Activated naive CD8-positive, alpha-beta T cell treated with anti-CD3 and anti-CD28 coated beads for 36 hours (primary cell): ENCODE measurements around the gene RTL9. TPM values are rescaled to one million over a fixed set of nuclear protein-coding genes. Genes with fewer than 3 reads are reported as not detected.

Source experiments
- DNase-seq: peaks from one replicate; pipeline ENCODE4 v3.0.0; 2021
- H3K27ac Mint-ChIP-seq: one replicate; pipeline ENCODE4 v1.8.0; 2022; ENCODE audit warnings: mild to moderate bottlenecking, moderate library complexity, mixed read lengths
- H3K27me3 Mint-ChIP-seq: one replicate; pipeline ENCODE4 v1.8.0; 2022; ENCODE audit warnings: mild to moderate bottlenecking, mixed read lengths
- H3K36me3 Mint-ChIP-seq: one replicate; pipeline ENCODE4 v1.8.0; 2021; ENCODE audit warnings: mild to moderate bottlenecking, mixed read lengths
- H3K4me1 Mint-ChIP-seq: one replicate; pipeline ENCODE4 v1.8.0; 2021; ENCODE audit warnings: mixed read lengths
- H3K4me3 Mint-ChIP-seq: one replicate; pipeline ENCODE4 v1.8.0; 2022; ENCODE audit warnings: mild to moderate bottlenecking, moderate library complexity, mixed read lengths
- H3K9me3 Mint-ChIP-seq: one replicate; pipeline ENCODE4 v1.8.0; 2022; ENCODE audit warnings: mixed read lengths
- total RNA-seq, 2 experiments: library from RNA; stranded (reverse); gene quantifications; one replicate each; pipeline ENCODE4 v1.2.3, GENCODE V29; 2021

RTL9 gene
- not detected for total RNA-seq

DNA sequence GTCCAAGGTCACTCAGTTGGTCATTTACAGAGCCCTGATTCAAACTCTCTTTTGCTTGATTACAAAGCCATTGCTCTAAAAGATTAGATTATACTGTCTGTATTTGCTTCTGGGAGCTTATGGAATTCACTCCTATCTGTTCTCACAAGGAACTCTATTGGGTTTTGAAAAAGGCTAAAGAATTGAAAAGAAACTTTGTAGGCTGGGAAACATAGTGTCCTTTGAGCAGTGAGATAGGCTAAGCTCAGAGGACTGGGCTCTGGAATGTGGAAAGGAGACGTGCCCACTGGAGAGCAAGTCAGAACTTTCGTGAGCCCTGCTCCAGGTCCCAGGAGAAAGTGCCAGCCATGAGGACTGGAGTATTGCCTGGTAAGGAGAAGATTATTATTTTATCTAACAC is at the start of gene RTL9:
Gene RTL9 (plus strand): TSS at position 301 of the 400 bp plus-strand sequence. CDS start 91,770 bp downstream, outside the sequence.
- Mint-ChIP-seq H3K36me3 (no peaks in the 10 kb centered on the region), H3K27me3 (no peaks in the 10 kb centered on the region), H3K27ac (no peak within 1 kb of the TSS), H3K9me3 (no peaks in the 10 kb centered on the region), H3K4me3 (no peak within 1 kb of the TSS), H3K4me1 (no peaks in the 10 kb centered on the region)
- no peak for DNase-seq

DNA sequence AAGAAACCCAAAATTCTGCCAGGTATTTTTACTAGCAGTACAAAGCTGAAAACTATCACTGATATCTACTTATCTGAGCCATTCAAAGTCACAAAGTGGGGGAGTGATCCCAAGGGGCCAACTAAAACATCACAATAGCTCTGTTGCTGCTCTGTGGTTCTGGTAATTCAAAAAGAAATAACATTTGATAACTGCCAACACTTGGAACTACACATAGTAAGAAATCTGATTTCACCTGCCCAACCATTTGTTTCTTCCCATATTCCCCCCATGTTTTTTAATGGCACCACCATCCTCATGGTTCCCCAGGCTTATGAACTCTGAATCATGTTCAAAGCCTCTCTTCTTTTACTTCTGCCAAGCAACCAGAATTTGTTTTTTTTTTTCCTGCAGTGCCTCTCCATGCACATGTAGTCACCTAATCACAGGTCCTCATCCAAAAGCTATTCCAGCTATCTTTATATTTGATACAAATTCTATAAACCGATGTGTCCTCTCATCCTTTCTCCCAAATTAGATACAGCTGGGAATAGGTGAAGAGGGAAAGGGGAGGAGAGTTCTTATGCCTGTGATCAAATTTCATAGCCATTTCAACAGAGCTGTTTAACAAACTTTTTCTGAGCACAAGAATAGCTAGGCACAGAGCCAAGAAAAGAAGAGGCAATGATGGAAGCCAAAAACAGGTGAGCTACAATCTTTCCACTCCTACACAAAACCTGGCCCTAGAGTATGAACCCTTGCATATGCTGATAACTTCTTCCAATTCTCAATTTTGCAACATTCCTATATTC is 48.5 kb upstream of the RTL9 start:
- H3K9me3 Mint-ChIP-seq = no peaks in the 10 kb centered on the region
- peaks cover 42% of the 10 kb centered on the region for H3K4me1 Mint-ChIP-seq
- no peak overlapping the region for H3K4me3 Mint-ChIP-seq
- DNase-seq = no peak
- H3K27me3 Mint-ChIP-seq = no peaks in the 10 kb centered on the region
- H3K27ac Mint-ChIP-seq = no peak overlapping the region
- H3K36me3 Mint-ChIP-seq = peaks cover 10% of the 10 kb centered on the region

DNA sequence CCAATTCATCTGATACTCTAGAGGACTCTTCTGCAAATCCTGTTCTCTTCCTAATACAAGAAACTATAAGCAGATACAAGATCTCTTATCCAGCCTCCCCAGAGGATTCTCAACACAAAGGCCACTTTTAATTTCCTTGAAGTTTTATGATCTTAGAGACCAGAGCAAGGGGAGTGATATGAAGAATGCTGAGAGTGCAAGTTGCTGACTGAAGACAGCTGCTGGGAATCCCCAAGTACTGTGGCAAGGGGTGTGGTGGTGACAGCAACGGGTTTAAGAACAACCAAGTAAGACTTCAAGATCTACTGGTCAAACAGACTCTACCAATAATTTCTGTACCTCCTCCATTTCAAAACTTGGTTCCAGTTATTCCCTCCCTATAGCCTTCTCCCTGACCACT is 47.8 kb upstream of the RTL9 start:
- Mint-ChIP-seq H3K4me3 (peak overlapping the region; percentile 42), H3K36me3 (peaks cover 10% of the 10 kb centered on the region), H3K4me1 (peaks cover 48% of the 10 kb centered on the region), H3K27ac (peak overlapping the region; percentile 74), H3K27me3 (no peaks in the 10 kb centered on the region), H3K9me3 (no peaks in the 10 kb centered on the region)
- peak; percentile 14 for DNase-seq

DNA sequence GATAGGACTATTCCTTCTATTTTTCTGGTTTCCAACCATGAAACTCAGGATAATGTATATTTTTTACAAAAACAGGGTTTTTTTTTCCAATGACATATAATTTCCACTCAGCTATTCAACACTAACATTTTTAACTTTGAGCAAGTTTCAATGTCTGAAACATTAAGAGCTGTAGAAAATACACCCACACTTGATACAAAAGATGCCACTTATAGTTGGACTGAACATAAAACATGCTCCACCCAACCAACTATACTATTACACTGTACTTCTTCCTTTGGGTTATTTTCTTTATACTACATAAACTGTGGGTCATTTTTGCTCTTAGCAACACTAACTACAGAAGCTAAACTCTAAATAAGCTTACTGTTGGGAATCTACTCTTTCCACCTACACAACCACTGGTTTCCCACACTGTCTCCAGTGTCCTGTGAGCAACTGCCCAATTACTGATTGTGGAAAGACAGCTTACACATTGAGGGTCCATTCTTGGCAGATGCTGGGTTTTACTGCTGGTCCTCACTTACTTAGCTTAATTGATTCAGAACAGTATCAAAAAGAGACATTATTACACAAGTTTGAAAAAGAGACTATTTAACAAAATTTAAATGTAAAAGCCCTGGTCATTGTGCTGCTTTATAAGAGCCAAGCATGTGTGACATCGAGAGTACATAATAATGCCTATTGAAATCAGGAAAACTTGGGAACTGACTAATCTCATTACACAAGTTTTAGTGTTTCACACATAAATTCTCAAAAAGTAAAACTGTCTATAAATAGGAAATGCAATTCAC is 47.0 kb upstream of the RTL9 start:
- Mint-ChIP-seq H3K36me3 (peaks cover 10% of the 10 kb centered on the region), H3K27ac (peak overlapping the region; percentile 74), H3K9me3 (no peaks in the 10 kb centered on the region), H3K4me3 (peak overlapping the region; percentile 42), H3K27me3 (no peaks in the 10 kb centered on the region), H3K4me1 (peaks cover 49% of the 10 kb centered on the region)
- no peak for DNase-seq

DNA sequence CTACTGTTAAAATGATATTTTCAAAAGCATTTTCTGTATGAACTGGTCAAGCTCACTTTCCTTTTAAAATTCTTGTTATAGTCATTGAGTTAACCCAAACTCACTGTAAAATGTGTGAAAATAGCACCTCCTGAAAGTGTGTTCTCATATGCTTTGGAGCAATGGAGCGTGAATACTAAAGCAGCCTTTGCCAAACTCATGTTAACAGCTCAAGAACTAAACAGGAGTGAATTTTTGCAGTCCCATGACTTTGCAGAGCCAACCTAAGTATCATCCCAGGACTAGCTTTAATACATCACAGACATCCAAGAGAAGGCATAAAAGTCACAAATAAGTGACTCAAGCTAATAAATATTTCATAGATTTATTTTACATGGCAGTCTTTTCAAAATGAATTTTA is 43.1 kb upstream of the RTL9 start:
- Mint-ChIP-seq H3K9me3 (no peaks in the 10 kb centered on the region), H3K27ac (no peak overlapping the region), H3K36me3 (peaks cover 3% of the 10 kb centered on the region), H3K4me1 (peaks cover 36% of the 10 kb centered on the region), H3K27me3 (no peaks in the 10 kb centered on the region), H3K4me3 (peak overlapping the region; percentile 63)
- DNase-seq = no peak

DNA sequence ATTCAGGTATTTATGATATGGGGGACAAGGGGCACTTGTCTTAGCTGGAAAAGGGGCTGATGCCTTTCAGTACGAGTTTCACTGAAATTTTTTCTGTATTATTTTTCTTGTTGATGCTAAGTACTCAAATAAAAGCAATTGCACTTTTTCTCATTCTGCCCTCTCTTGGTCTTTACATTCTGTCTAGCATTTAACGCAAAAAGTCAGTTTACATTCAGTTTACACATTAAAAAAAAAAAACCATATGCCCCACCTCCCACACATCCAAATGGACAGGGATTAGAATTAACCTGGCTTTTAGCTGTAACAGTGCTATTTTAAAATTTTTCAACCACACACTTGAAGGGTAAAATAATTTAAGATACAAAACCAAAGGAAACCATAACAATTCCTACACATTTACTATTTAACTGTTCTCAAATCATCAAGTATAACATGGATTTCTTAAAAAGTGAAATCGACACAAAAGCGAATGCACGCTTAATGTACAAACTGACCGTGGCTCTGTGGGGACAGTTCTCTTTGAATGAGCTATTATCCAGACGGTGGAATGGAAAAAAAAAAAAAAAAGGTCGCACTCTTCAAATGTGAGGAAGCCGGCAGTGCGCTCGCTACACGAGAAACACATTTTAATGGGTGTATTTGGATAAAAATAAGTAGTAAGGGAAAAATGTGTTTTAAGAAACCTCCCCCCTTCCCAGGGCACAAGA is 42.1 kb upstream of the RTL9 start:
- H3K27me3 Mint-ChIP-seq = no peaks in the 10 kb centered on the region
- no peak for DNase-seq
- H3K36me3 Mint-ChIP-seq = peaks cover 2% of the 10 kb centered on the region
- H3K27ac Mint-ChIP-seq = peak overlapping the region; percentile 83
- no peaks in the 10 kb centered on the region for H3K9me3 Mint-ChIP-seq
- H3K4me3 Mint-ChIP-seq = peak overlapping the region; percentile 91
- peaks cover 26% of the 10 kb centered on the region for H3K4me1 Mint-ChIP-seq

DNA sequence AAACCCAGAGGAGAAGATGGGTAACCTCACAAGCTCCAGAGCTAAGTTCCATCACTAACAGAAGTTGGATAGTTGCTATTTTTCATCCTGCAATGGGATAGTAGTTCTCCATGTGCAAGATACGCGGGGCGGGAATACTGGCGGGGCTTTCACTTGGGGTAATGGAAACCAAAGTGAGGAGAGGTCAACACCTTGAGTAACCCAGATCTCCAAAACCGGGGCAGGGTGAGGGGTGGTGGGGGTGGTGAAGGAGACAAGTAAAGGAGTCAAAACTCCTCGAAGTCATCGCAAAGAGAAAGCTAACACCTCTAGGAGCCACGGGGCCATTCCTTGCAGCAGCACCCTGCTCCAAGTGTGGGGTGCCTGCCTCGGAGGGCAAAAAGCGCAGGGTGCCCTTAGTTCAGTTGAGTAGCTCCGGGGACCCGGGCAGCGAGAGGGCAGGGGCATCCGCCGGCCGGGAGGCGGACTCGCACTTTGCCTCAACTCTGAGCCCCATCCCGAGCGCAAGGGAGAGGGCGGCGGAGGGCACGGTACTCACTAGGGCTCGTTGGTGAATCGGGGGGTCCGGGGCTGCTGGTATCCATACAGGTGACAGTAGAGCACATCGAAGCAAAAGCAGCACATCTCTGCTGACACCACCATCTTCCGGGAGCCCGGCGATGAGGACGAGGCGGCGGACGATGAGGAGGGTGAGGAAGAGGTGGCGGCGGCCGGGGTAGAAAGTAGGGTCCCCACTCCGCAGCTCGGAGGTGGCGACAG is 41.4 kb upstream of the RTL9 start:
- peak; percentile 30 for DNase-seq
- Mint-ChIP-seq H3K27me3 (peaks cover 3% of the 10 kb centered on the region), H3K36me3 (peaks cover 2% of the 10 kb centered on the region), H3K4me1 (peaks cover 19% of the 10 kb centered on the region), H3K4me3 (peak overlapping the region; percentile 91), H3K9me3 (no peaks in the 10 kb centered on the region), H3K27ac (peak overlapping the region; percentile 83)

DNA sequence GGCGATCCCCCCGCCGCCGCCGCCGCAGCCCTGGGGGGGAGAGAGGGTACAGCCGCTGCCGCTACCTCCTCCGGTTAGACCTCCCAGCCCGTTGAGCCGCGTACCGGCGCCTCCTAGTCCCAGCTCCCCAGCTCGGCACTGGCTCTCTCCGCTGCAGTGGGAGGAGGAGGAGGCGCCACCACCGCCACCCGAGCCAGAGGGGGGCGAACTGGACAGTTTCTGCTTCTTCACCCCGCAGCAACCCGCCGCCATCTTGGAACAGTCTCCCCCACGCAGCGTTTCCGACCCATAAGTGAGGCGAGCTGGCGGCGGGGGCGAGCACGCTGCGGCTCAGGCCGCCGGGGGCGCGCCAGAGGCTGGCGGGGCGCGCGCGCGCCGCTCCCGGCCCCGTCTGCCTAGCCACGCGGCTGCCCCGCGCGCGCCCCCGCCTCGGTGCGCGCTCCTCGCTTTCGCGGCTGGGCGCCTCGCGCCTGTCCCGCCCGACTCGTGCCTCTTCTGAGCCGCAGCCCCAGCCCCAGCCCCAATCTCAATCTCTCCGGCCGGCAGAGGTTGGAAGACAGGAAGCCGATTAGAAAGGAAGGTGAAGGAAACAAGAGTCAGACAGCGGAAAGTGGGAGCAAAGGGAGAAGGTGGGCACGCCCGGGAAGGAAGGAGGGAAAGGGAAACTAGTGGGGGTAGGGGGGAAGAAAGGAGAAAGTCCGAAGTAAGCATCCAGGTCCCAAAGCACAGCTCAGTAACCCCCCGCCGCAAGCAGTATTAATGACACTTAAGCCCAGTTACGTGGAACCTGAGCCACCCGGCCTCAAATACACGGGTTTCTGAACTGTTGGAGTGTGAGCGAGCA is 40.6 kb upstream of the RTL9 start, which contains the start of gene AMMECR1:
Gene AMMECR1 (minus strand): TSS at position 266 of the 844 bp plus-strand sequence. CDS start 14 bp downstream, at position 252.
- Mint-ChIP-seq H3K36me3 (peaks cover 2% of the 10 kb centered on the region), H3K27ac (peak within 1 kb of the TSS; percentile 97), H3K4me1 (peaks cover 16% of the 10 kb centered on the region), H3K27me3 (peaks cover 3% of the 10 kb centered on the region), H3K9me3 (no peaks in the 10 kb centered on the region), H3K4me3 (peak within 1 kb of the TSS; percentile 91)
- peak; percentile 85 for DNase-seq

DNA sequence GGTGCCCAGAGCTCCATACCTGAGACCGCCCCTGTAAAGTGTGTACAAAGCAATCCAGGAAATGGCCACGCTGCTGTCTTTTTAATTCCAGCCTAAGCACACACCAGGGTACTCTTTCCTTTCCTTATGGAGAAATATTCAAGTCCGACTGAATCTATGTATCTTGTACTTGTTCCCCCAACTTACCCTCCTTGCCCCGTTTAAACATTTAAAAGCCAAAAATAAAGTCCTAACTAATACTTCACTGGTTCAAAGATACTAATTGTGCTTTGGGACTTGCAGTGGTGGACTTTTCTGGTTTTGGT is 40.0 kb upstream of the RTL9 start:
- no peaks in the 10 kb centered on the region for H3K9me3 Mint-ChIP-seq
- peaks cover 14% of the 10 kb centered on the region for H3K4me1 Mint-ChIP-seq
- peaks cover under 1% of the 10 kb centered on the region for H3K36me3 Mint-ChIP-seq
- no peak for DNase-seq
- peaks cover 3% of the 10 kb centered on the region for H3K27me3 Mint-ChIP-seq
- peak overlapping the region; percentile 97 for H3K27ac Mint-ChIP-seq
- H3K4me3 Mint-ChIP-seq = peak overlapping the region; percentile 91

DNA sequence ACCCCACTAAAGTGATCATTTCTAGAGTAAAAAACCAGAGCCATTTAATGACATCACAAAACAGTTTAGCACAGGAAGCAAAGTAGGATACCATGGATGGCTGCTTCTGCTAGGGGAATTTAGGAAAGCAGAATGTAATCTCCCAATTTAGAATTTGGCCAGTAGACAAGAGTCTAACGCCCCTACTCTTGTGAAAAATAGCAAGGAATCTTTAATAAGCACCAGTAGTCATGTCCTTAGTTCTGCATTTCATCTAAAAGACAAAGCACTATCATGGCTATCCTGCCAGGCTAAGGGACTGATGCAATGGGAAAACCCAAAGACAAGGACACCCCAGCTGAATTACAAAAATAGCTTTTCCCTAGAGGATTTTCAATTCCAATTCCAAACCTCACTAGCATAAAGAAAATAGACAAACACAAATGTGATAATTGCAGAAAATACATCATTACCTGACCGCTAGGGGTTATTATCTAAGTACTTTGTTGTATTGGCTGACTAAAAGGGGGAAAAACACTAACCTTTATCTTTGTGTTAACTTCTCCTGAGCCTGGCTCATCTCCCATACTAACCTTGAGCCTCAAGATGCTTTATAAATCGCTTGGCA is 38.2 kb upstream of the RTL9 start:
- Mint-ChIP-seq H3K4me3 (no peak overlapping the region), H3K4me1 (peaks cover 6% of the 10 kb centered on the region), H3K27me3 (peaks cover 3% of the 10 kb centered on the region), H3K9me3 (no peaks in the 10 kb centered on the region), H3K27ac (no peak overlapping the region), H3K36me3 (no peaks in the 10 kb centered on the region)
- no peak for DNase-seq

DNA sequence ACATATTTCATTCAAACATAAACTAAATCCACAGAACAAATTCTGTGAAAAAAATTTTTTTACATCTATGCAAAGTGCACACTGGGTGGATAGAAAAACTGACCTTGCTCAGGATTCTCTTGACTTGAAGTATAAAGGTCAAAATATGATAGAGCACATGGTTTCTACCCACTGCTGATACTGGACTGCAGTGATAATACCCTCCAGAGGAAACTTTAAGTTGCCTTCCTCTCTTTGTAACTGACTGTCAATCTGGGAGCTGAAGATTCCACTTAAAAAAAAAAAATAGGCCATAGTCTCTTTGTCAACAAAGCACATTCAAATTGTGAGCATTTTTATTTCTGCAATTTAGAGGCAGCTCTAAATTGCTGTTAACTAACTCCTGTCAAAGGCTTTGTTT is 37.6 kb upstream of the RTL9 start:
- H3K36me3 Mint-ChIP-seq = no peaks in the 10 kb centered on the region
- no peak overlapping the region for H3K4me3 Mint-ChIP-seq
- H3K27me3 Mint-ChIP-seq = peaks cover 3% of the 10 kb centered on the region
- peaks cover 2% of the 10 kb centered on the region for H3K4me1 Mint-ChIP-seq
- H3K9me3 Mint-ChIP-seq = no peaks in the 10 kb centered on the region
- DNase-seq = no peak
- no peak overlapping the region for H3K27ac Mint-ChIP-seq

DNA sequence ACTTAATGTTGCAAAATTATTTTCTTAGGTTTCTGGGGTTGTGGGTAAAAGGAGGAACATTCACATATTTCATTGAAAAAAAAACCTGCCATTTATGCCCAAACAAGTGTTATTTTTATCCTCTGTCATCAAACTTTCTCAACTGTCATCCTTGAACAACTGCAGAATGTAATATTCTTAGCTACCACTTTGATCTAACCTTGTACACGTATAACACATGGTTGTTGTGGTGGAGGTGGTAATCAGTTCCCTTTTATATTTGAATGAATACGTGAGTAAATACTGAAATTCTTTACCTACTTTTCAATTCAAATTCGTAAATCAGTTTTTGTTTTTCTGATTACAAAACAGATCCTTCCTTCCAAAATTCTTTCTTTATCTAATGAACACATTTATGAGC is 37.0 kb upstream of the RTL9 start:
- Mint-ChIP-seq H3K36me3 (no peaks in the 10 kb centered on the region), H3K27me3 (peaks cover 3% of the 10 kb centered on the region), H3K9me3 (no peaks in the 10 kb centered on the region), H3K4me3 (no peak overlapping the region), H3K27ac (no peak overlapping the region), H3K4me1 (peaks cover 2% of the 10 kb centered on the region)
- no peak for DNase-seq

DNA sequence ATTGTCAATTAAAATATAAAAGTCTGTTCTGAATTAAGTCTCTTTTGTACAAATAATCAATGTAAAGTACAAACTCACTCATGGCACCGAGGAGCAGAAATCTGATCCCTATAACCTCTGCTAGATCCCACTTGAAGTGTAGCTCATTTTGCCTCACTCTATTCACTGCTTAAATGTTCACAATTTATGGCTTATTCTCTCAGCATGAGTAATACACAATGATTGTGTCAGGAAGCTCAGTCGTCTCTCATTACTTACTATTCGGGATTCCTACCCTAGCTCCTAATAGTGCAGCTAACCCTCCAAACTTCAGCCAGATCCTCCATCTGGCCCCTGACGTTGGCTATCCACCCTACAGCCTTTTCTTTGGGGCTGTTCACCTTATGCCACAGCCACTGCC is 36.0 kb upstream of the RTL9 start:
- Mint-ChIP-seq H3K36me3 (no peaks in the 10 kb centered on the region), H3K4me1 (peaks cover 2% of the 10 kb centered on the region), H3K4me3 (no peak overlapping the region), H3K9me3 (no peaks in the 10 kb centered on the region), H3K27me3 (peaks cover 3% of the 10 kb centered on the region), H3K27ac (no peak overlapping the region)
- no peak for DNase-seq
